ENCODE measurements around the gene FBXO15.
A peak's percentile ranks its signal among the peaks of the same experiment; 100 is the strongest.

The FBXO15 gene

GRCh38 chr18:74152857-74153256, 5.2 kb upstream of the FBXO15 start:
- H3K27me3 ChIP-seq (replicated peaks; ENCODE audit: control insufficient read depth, insufficient read depth, low read length) = no peaks in the 10 kb centered on the region
- no peak for DNase-seq (ENCODE audit: low read depth)
- H3K4me1 ChIP-seq (ENCODE audit: control insufficient read depth, insufficient read depth, low read length) = peaks cover 19% of the 10 kb centered on the region
- H3K9me3 ChIP-seq (ENCODE audit: control insufficient read depth, low read length) = no peaks in the 10 kb centered on the region
- peaks cover 25% of the 10 kb centered on the region for H3K36me3 ChIP-seq (ENCODE audit: control insufficient read depth, insufficient read depth, low read length, severe bottlenecking)
- no peak overlapping the region for H3K9ac ChIP-seq (ENCODE audit: low read length)
- H3K4me3 ChIP-seq (ENCODE audit: low read length) = no peak overlapping the region

GRCh38 chr18:74152270-74152669, 4.6 kb upstream of the FBXO15 start:
- no peak overlapping the region for H3K4me3 ChIP-seq (ENCODE audit: low read length)
- H3K27me3 ChIP-seq (replicated peaks; ENCODE audit: control insufficient read depth, insufficient read depth, low read length) = no peaks in the 10 kb centered on the region
- no peak for DNase-seq (ENCODE audit: low read depth)
- no peak overlapping the region for H3K9ac ChIP-seq (ENCODE audit: low read length)
- peaks cover 19% of the 10 kb centered on the region for H3K4me1 ChIP-seq (ENCODE audit: control insufficient read depth, insufficient read depth, low read length)
- peaks cover 23% of the 10 kb centered on the region for H3K36me3 ChIP-seq (ENCODE audit: control insufficient read depth, insufficient read depth, low read length, severe bottlenecking)
- H3K9me3 ChIP-seq (ENCODE audit: control insufficient read depth, low read length) = no peaks in the 10 kb centered on the region

- no peak for DNase-seq (ENCODE audit: low read depth)
- no peaks in the 10 kb centered on the region for H3K9me3 ChIP-seq (ENCODE audit: control insufficient read depth, low read length)
- no peaks in the 10 kb centered on the region for H3K36me3 ChIP-seq (ENCODE audit: control insufficient read depth, insufficient read depth, low read length, severe bottlenecking)
- peak overlapping the region; percentile 94 for H3K9ac ChIP-seq (ENCODE audit: low read length)
- peak overlapping the region; percentile 91 for H3K4me3 ChIP-seq (ENCODE audit: low read length)
- peaks cover 22% of the 10 kb centered on the region for H3K4me1 ChIP-seq (ENCODE audit: control insufficient read depth, insufficient read depth, low read length)
- H3K27me3 ChIP-seq (replicated peaks; ENCODE audit: control insufficient read depth, insufficient read depth, low read length) = no peaks in the 10 kb centered on the region
Measured at GRCh38 chr18:74149878-74150277, 2.2 kb upstream of the FBXO15 start.

- Histone ChIP-seq H3K9ac (ENCODE audit: low read length) (peak overlapping the region; percentile 94), H3K36me3 (ENCODE audit: control insufficient read depth, insufficient read depth, low read length, severe bottlenecking) (no peaks in the 10 kb centered on the region), H3K27me3 (replicated peaks; ENCODE audit: control insufficient read depth, insufficient read depth, low read length) (no peaks in the 10 kb centered on the region), H3K9me3 (ENCODE audit: control insufficient read depth, low read length) (no peaks in the 10 kb centered on the region), H3K4me1 (ENCODE audit: control insufficient read depth, insufficient read depth, low read length) (peaks cover 22% of the 10 kb centered on the region), H3K4me3 (ENCODE audit: low read length) (peak overlapping the region; percentile 91)
- no peak for DNase-seq (ENCODE audit: low read depth)
Measured at GRCh38 chr18:74148543-74149070, 973 bp upstream of the FBXO15 start.

- Histone ChIP-seq H3K4me3 (ENCODE audit: low read length) (peak overlapping the region; percentile 91), H3K4me1 (ENCODE audit: control insufficient read depth, insufficient read depth, low read length) (peaks cover 17% of the 10 kb centered on the region)
Measured at GRCh38 chr18:74147491-74147778, 199 bp downstream of the FBXO15 start.

GRCh38 chr18:74146756-74147155, 878 bp downstream of the FBXO15 start:
- no peaks in the 10 kb centered on the region for H3K9me3 ChIP-seq (ENCODE audit: control insufficient read depth, low read length)
- H3K4me3 ChIP-seq (ENCODE audit: low read length) = peak overlapping the region; percentile 91
- DNase-seq (ENCODE audit: low read depth) = peak; percentile 67
- no peaks in the 10 kb centered on the region for H3K36me3 ChIP-seq (ENCODE audit: control insufficient read depth, insufficient read depth, low read length, severe bottlenecking)
- H3K4me1 ChIP-seq (ENCODE audit: control insufficient read depth, insufficient read depth, low read length) = peaks cover 17% of the 10 kb centered on the region
- H3K27me3 ChIP-seq (replicated peaks; ENCODE audit: control insufficient read depth, insufficient read depth, low read length) = no peaks in the 10 kb centered on the region
- no peak overlapping the region for H3K9ac ChIP-seq (ENCODE audit: low read length)

More at GRCh38 chr18:74147491-74147778, 199 bp downstream of the FBXO15 start:
- no peak for DNase-seq (ENCODE audit: low read depth)
- Histone ChIP-seq H3K27me3 (replicated peaks; ENCODE audit: control insufficient read depth, insufficient read depth, low read length) (no peaks in the 10 kb centered on the region), H3K36me3 (ENCODE audit: control insufficient read depth, insufficient read depth, low read length, severe bottlenecking) (no peaks in the 10 kb centered on the region), H3K9me3 (ENCODE audit: control insufficient read depth, low read length) (no peaks in the 10 kb centered on the region), H3K9ac (ENCODE audit: low read length) (peak overlapping the region; percentile 94)

- Histone ChIP-seq H3K36me3 (ENCODE audit: control insufficient read depth, insufficient read depth, low read length, severe bottlenecking) (no peaks in the 10 kb centered on the region), H3K4me3 (ENCODE audit: low read length) (no peak overlapping the region), H3K27me3 (replicated peaks; ENCODE audit: control insufficient read depth, insufficient read depth, low read length) (no peaks in the 10 kb centered on the region), H3K4me1 (ENCODE audit: control insufficient read depth, insufficient read depth, low read length) (peaks cover 13% of the 10 kb centered on the region), H3K9ac (ENCODE audit: low read length) (no peak overlapping the region), H3K9me3 (ENCODE audit: control insufficient read depth, low read length) (no peaks in the 10 kb centered on the region)
- no peak for DNase-seq (ENCODE audit: low read depth)
Measured at GRCh38 chr18:74142252-74142651, 5.4 kb downstream of the FBXO15 start.

GRCh38 chr18:74141667-74142066, 6.0 kb downstream of the FBXO15 start:
- Histone ChIP-seq H3K27me3 (replicated peaks; ENCODE audit: control insufficient read depth, insufficient read depth, low read length) (no peaks in the 10 kb centered on the region), H3K9ac (ENCODE audit: low read length) (no peak overlapping the region), H3K36me3 (ENCODE audit: control insufficient read depth, insufficient read depth, low read length, severe bottlenecking) (no peaks in the 10 kb centered on the region), H3K4me3 (ENCODE audit: low read length) (no peak overlapping the region), H3K9me3 (ENCODE audit: control insufficient read depth, low read length) (no peaks in the 10 kb centered on the region), H3K4me1 (ENCODE audit: control insufficient read depth, insufficient read depth, low read length) (peaks cover 11% of the 10 kb centered on the region)
- no peak for DNase-seq (ENCODE audit: low read depth)

- no peak overlapping the region for H3K9ac ChIP-seq (ENCODE audit: low read length)
- H3K9me3 ChIP-seq (ENCODE audit: control insufficient read depth, low read length) = no peaks in the 10 kb centered on the region
- no peak overlapping the region for H3K4me3 ChIP-seq (ENCODE audit: low read length)
- peaks cover 11% of the 10 kb centered on the region for H3K4me1 ChIP-seq (ENCODE audit: control insufficient read depth, insufficient read depth, low read length)
- H3K27me3 ChIP-seq (replicated peaks; ENCODE audit: control insufficient read depth, insufficient read depth, low read length) = no peaks in the 10 kb centered on the region
- no peak for DNase-seq (ENCODE audit: low read depth)
- no peaks in the 10 kb centered on the region for H3K36me3 ChIP-seq (ENCODE audit: control insufficient read depth, insufficient read depth, low read length, severe bottlenecking)
Measured at GRCh38 chr18:74140582-74140981, 7.1 kb downstream of the FBXO15 start.

- H3K9ac ChIP-seq (ENCODE audit: low read length) = no peak overlapping the region
- no peaks in the 10 kb centered on the region for H3K27me3 ChIP-seq (replicated peaks; ENCODE audit: control insufficient read depth, insufficient read depth, low read length)
- H3K4me1 ChIP-seq (ENCODE audit: control insufficient read depth, insufficient read depth, low read length) = peaks cover 11% of the 10 kb centered on the region
- H3K4me3 ChIP-seq (ENCODE audit: low read length) = no peak overlapping the region
- DNase-seq (ENCODE audit: low read depth) = peak; percentile 61
- no peaks in the 10 kb centered on the region for H3K9me3 ChIP-seq (ENCODE audit: control insufficient read depth, low read length)
- H3K36me3 ChIP-seq (ENCODE audit: control insufficient read depth, insufficient read depth, low read length, severe bottlenecking) = no peaks in the 10 kb centered on the region
Measured at GRCh38 chr18:74139888-74140287, 7.7 kb downstream of the FBXO15 start.

GRCh38 chr18:74139411-74139810, 8.2 kb downstream of the FBXO15 start:
- H3K36me3 ChIP-seq (ENCODE audit: control insufficient read depth, insufficient read depth, low read length, severe bottlenecking) = no peaks in the 10 kb centered on the region
- H3K4me3 ChIP-seq (ENCODE audit: low read length) = no peak overlapping the region
- H3K9me3 ChIP-seq (ENCODE audit: control insufficient read depth, low read length) = no peaks in the 10 kb centered on the region
- DNase-seq (ENCODE audit: low read depth) = no peak
- peaks cover 11% of the 10 kb centered on the region for H3K4me1 ChIP-seq (ENCODE audit: control insufficient read depth, insufficient read depth, low read length)
- no peak overlapping the region for H3K9ac ChIP-seq (ENCODE audit: low read length)
- no peaks in the 10 kb centered on the region for H3K27me3 ChIP-seq (replicated peaks; ENCODE audit: control insufficient read depth, insufficient read depth, low read length)

GRCh38 chr18:74137920-74138538, 9.6 kb downstream of the FBXO15 start:
- Histone ChIP-seq H3K9me3 (ENCODE audit: control insufficient read depth, low read length) (no peaks in the 10 kb centered on the region), H3K4me3 (ENCODE audit: low read length) (no peak overlapping the region), H3K27me3 (replicated peaks; ENCODE audit: control insufficient read depth, insufficient read depth, low read length) (peaks cover 4% of the 10 kb centered on the region), H3K36me3 (ENCODE audit: control insufficient read depth, insufficient read depth, low read length, severe bottlenecking) (no peaks in the 10 kb centered on the region), H3K4me1 (ENCODE audit: control insufficient read depth, insufficient read depth, low read length) (peaks cover 11% of the 10 kb centered on the region), H3K9ac (ENCODE audit: low read length) (no peak overlapping the region)
- DNase-seq (ENCODE audit: low read depth) = no peak

Measured in adipocyte (in vitro differentiated cells).